ENCODE data around the gene EIF2S1. TPM values are rescaled to one million over a fixed set of nuclear protein-coding genes. Genes with fewer than 3 reads are reported as not detected.

The EIF2S1 gene
- total RNA-seq, 1 donor from 2014 or later = 356 TPM

- FAIRE-seq (no peak), DNase-seq (ENCODE audit: low read depth) (no peak)
- TF ChIP-seq CTCF (IDR thresholded peaks at IDR 0.05; ENCODE audit: insufficient read depth, low read length, severe bottlenecking) = no peak
- no peaks in the 10 kb centered on the region for H3K27me3 ChIP-seq (ENCODE audit: control insufficient read depth, insufficient read depth, low read length)
- H3K36me3 ChIP-seq (ENCODE audit: control insufficient read depth, insufficient read depth, low read length) = peaks cover 15% of the 10 kb centered on the region
- H3K4me3 ChIP-seq (ENCODE audit: low read depth, low read length) = no peak overlapping the region
Observed at GRCh38 chr14:67365476-67365875, 5.3 kb downstream of the EIF2S1 start.

GRCh38 chr14:67370830-67371229 is 10.7 kb downstream of the EIF2S1 start:
- no peak for FAIRE-seq
- no peak for DNase-seq (ENCODE audit: low read depth)
- Histone ChIP-seq H3K4me3 (ENCODE audit: low read depth, low read length) (no peak overlapping the region), H3K36me3 (ENCODE audit: control insufficient read depth, insufficient read depth, low read length) (peaks cover 16% of the 10 kb centered on the region), H3K27me3 (ENCODE audit: control insufficient read depth, insufficient read depth, low read length) (no peaks in the 10 kb centered on the region)
- no peak for TF ChIP-seq CTCF (IDR thresholded peaks at IDR 0.05; ENCODE audit: insufficient read depth, low read length, severe bottlenecking)

- no peak overlapping the region for H3K4me3 ChIP-seq (ENCODE audit: low read depth, low read length)
- FAIRE-seq (no peak), DNase-seq (ENCODE audit: low read depth) (no peak)
- no peaks in the 10 kb centered on the region for H3K27me3 ChIP-seq (ENCODE audit: control insufficient read depth, insufficient read depth, low read length)
- H3K36me3 ChIP-seq (ENCODE audit: control insufficient read depth, insufficient read depth, low read length) = peaks cover 11% of the 10 kb centered on the region
- TF ChIP-seq CTCF (IDR thresholded peaks at IDR 0.05; ENCODE audit: insufficient read depth, low read length, severe bottlenecking) = no peak
Observed at GRCh38 chr14:67371247-67372148, 11.4 kb downstream of the EIF2S1 start.

GRCh38 chr14:67372833-67373232 is 12.7 kb downstream of the EIF2S1 start:
- FAIRE-seq (no peak), DNase-seq (ENCODE audit: low read depth) (no peak)
- H3K36me3 ChIP-seq (ENCODE audit: control insufficient read depth, insufficient read depth, low read length) = peaks cover 11% of the 10 kb centered on the region
- no peak for TF ChIP-seq CTCF (IDR thresholded peaks at IDR 0.05; ENCODE audit: insufficient read depth, low read length, severe bottlenecking)
- no peak overlapping the region for H3K4me3 ChIP-seq (ENCODE audit: low read depth, low read length)
- no peaks in the 10 kb centered on the region for H3K27me3 ChIP-seq (ENCODE audit: control insufficient read depth, insufficient read depth, low read length)

GRCh38 chr14:67373347-67373746 is 13.2 kb downstream of the EIF2S1 start:
- no peak for DNase-seq (ENCODE audit: low read depth)
- TF ChIP-seq CTCF (IDR thresholded peaks at IDR 0.05; ENCODE audit: insufficient read depth, low read length, severe bottlenecking) = no peak
- no peak overlapping the region for H3K4me3 ChIP-seq (ENCODE audit: low read depth, low read length)
- no peaks in the 10 kb centered on the region for H3K27me3 ChIP-seq (ENCODE audit: control insufficient read depth, insufficient read depth, low read length)
- H3K36me3 ChIP-seq (ENCODE audit: control insufficient read depth, insufficient read depth, low read length) = peaks cover 9% of the 10 kb centered on the region
- no peak for FAIRE-seq

Data from bronchial epithelial cell (primary cell).